ENCODE data around the gene EPHA1. TPM values are rescaled to one million over a fixed set of nuclear protein-coding genes. Genes with fewer than 3 reads are reported as not detected.
"Not testable (repeated sequence)": the region's sequence is repeated elsewhere in the genome, so short reads cannot be mapped to it uniquely, and the experiment has no call there.

EPHA1 gene
- total RNA-seq, 1 donor from 2014 or later = 2.6 TPM

- H4K20me1 ChIP-seq (ENCODE audit: insufficient read depth, low read length) = no peaks in the 10 kb centered on the region
- no peaks in the 10 kb centered on the region for H3K36me3 ChIP-seq (ENCODE audit: insufficient read depth, low read length)
- H3K79me2 ChIP-seq (ENCODE audit: insufficient read depth, low read length) = no peaks in the 10 kb centered on the region
- H3K27ac ChIP-seq (ENCODE audit: low read depth, low read length) = no peak overlapping the region
- Mint-ChIP-seq H3K9me3 (ENCODE audit: unreplicated experiment) (no peaks in the 10 kb centered on the region), H3K4me1 (ENCODE audit: low read depth, unreplicated experiment) (peaks cover 4% of the 10 kb centered on the region), H3K4me3 (ENCODE audit: unreplicated experiment) (no peak overlapping the region), H3K27me3 (ENCODE audit: low read depth, unreplicated experiment) (no peaks in the 10 kb centered on the region), H3K27ac (ENCODE audit: unreplicated experiment) (no peak overlapping the region), H3K36me3 (ENCODE audit: low read depth, unreplicated experiment) (no peaks in the 10 kb centered on the region)
- TF ChIP-seq CTCF (IDR thresholded peaks at IDR 0.05; ENCODE audit: insufficient read depth, low read depth, low read length) = no peak
- no peak for TF ChIP-seq EZH2 (IDR thresholded peaks at IDR 0.05; ENCODE audit: insufficient read depth, low read length)
- DNase-seq (ENCODE audit: low read depth) (peak; percentile 14), FAIRE-seq (no peak)
- no peaks in the 10 kb centered on the region for H3K27me3 ChIP-seq (ENCODE audit: insufficient read depth, low read length)
- no peaks in the 10 kb centered on the region for H3K9me3 ChIP-seq (ENCODE audit: insufficient read depth, low read depth, low read length)
- no peak overlapping the region for H2AFZ ChIP-seq (ENCODE audit: low read depth, low read length)
- no peak overlapping the region for H3K4me2 ChIP-seq (ENCODE audit: low read length)
- no peak overlapping the region for H3K4me3 ChIP-seq (ENCODE audit: insufficient read depth, low read depth, low read length)
- no peak overlapping the region for H3K9ac ChIP-seq (ENCODE audit: low read length)
- H3K4me1 ChIP-seq (ENCODE audit: insufficient read depth, low read length) = no peaks in the 10 kb centered on the region
Measured at GRCh38 chr7:143429770-143430698, 21.4 kb upstream of the EPHA1 start.

DNA sequence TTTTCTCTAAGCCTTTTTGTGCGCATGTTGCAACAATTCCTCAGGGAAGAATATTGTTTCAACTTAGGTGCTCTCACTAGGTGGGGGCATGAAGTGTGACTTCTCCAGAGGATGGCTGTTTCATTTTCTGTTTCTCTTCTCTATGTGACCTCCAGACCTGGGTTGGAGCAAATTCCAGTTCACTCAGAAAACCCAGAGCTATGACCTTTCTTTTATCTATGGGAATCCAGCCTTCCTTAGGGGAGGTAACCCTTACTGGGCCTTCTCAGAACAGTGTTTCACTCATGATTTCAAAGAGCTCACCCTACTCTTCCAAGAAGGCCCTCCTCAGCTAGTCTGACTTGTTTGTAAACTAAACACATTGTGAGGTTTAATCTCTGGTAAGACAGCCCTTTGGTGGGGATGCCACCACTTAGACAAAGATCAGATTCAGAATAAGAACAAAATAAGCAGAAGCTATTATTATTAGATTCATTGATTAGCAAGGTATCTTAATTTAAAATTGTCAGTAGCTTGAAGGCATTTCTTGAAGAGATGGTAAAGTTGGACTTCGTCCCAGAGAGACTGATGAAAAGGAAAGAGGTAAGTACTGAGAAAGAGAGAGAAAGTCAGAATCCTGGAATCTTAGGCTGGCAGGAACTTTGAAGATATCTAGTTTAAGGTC is 18.0 kb upstream of the EPHA1 start:
- Mint-ChIP-seq H3K4me1 (ENCODE audit: low read depth, unreplicated experiment) (peaks cover 4% of the 10 kb centered on the region), H3K36me3 (ENCODE audit: low read depth, unreplicated experiment) (no peaks in the 10 kb centered on the region), H3K27me3 (ENCODE audit: low read depth, unreplicated experiment) (no peaks in the 10 kb centered on the region), H3K9me3 (ENCODE audit: unreplicated experiment) (no peaks in the 10 kb centered on the region), H3K27ac (ENCODE audit: unreplicated experiment) (no peak overlapping the region), H3K4me3 (ENCODE audit: unreplicated experiment) (no peak overlapping the region)
- no peak for FAIRE-seq
- no peak for TF ChIP-seq EZH2 (IDR thresholded peaks at IDR 0.05; ENCODE audit: insufficient read depth, low read length)
- TF ChIP-seq CTCF (IDR thresholded peaks at IDR 0.05; ENCODE audit: insufficient read depth, low read depth, low read length) = no peak
- H3K79me2 ChIP-seq (ENCODE audit: insufficient read depth, low read length) = no peaks in the 10 kb centered on the region
- H3K9me3 ChIP-seq (ENCODE audit: insufficient read depth, low read depth, low read length) = no peaks in the 10 kb centered on the region
- H3K4me1 ChIP-seq (ENCODE audit: insufficient read depth, low read length) = no peaks in the 10 kb centered on the region
- H3K36me3 ChIP-seq (ENCODE audit: insufficient read depth, low read length) = no peaks in the 10 kb centered on the region
- no peak overlapping the region for H3K4me3 ChIP-seq (ENCODE audit: insufficient read depth, low read depth, low read length)
- no peaks in the 10 kb centered on the region for H4K20me1 ChIP-seq (ENCODE audit: insufficient read depth, low read length)
- no peak overlapping the region for H3K9ac ChIP-seq (ENCODE audit: low read length)
- H3K27ac ChIP-seq (ENCODE audit: low read depth, low read length) = no peak overlapping the region
- no peak overlapping the region for H3K4me2 ChIP-seq (ENCODE audit: low read length)
- DNase-seq (ENCODE audit: low read depth) = no peak
- no peaks in the 10 kb centered on the region for H3K27me3 ChIP-seq (ENCODE audit: insufficient read depth, low read length)
- no peak overlapping the region for H2AFZ ChIP-seq (ENCODE audit: low read depth, low read length)

GRCh38 chr7:143424476-143424875 is 15.8 kb upstream of the EPHA1 start:
- DNase-seq (ENCODE audit: low read depth); H3K9me3 Mint-ChIP-seq (ENCODE audit: unreplicated experiment); H4K20me1 ChIP-seq (ENCODE audit: insufficient read depth, low read length); H3K27ac Mint-ChIP-seq (ENCODE audit: unreplicated experiment); H3K36me3 ChIP-seq (ENCODE audit: insufficient read depth, low read length); H3K27ac ChIP-seq (ENCODE audit: low read depth, low read length); H3K27me3 ChIP-seq (ENCODE audit: insufficient read depth, low read length); H3K9me3 ChIP-seq (ENCODE audit: insufficient read depth, low read depth, low read length); H2AFZ ChIP-seq (ENCODE audit: low read depth, low read length); H3K4me1 Mint-ChIP-seq (ENCODE audit: low read depth, unreplicated experiment); FAIRE-seq; H3K4me2 ChIP-seq (ENCODE audit: low read length); H3K79me2 ChIP-seq (ENCODE audit: insufficient read depth, low read length); H3K4me3 ChIP-seq (ENCODE audit: insufficient read depth, low read depth, low read length); H3K4me1 ChIP-seq (ENCODE audit: insufficient read depth, low read length); H3K27me3 Mint-ChIP-seq (ENCODE audit: low read depth, unreplicated experiment); H3K9ac ChIP-seq (ENCODE audit: low read length); H3K4me3 Mint-ChIP-seq (ENCODE audit: unreplicated experiment); H3K36me3 Mint-ChIP-seq (ENCODE audit: low read depth, unreplicated experiment): not testable (repeated sequence)

Measured in astrocyte (in vitro differentiated cells and primary cell).